ENCODE data around the gene ITGA5. TPM values are rescaled to one million over a fixed set of nuclear protein-coding genes. Genes with fewer than 3 reads are reported as not detected.

Gene ITGA5
- total RNA-seq, 1 donor from 2014 or later: 55.3 TPM

- Histone ChIP-seq H3K4me1 (peaks cover 55% of the 10 kb centered on the region), H3K27me3 (ENCODE audit: low read depth) (no peaks in the 10 kb centered on the region), H3K9me3 (replicated peaks) (no peaks in the 10 kb centered on the region), H3K36me3 (no peaks in the 10 kb centered on the region), H3K4me3 (peak overlapping the region; percentile 65), H3K27ac (replicated peaks) (peak overlapping the region; percentile 89)
- peak; percentile 84 for TF ChIP-seq CTCF (IDR thresholded peaks at IDR 0.05; ENCODE audit: borderline replicate concordance)
- DNase-seq: peak; percentile 90
- intact Hi-C loops (cut with micrococcal nuclease): loop anchor here (10.0 kb wide), 1 partner anchor 114 kb away; no protein-coding TSS in a partner anchor
These were observed 50.1 kb downstream of the ITGA5 start for GRCh38 chr12:54368709-54369596.

- Histone ChIP-seq H3K4me1 (peaks cover 48% of the 10 kb centered on the region), H3K27me3 (ENCODE audit: low read depth) (no peaks in the 10 kb centered on the region), H3K36me3 (no peaks in the 10 kb centered on the region), H3K9me3 (replicated peaks) (no peaks in the 10 kb centered on the region), H3K4me3 (peak overlapping the region; percentile 65), H3K27ac (replicated peaks) (peak overlapping the region; percentile 89)
- no peak for TF ChIP-seq CTCF (IDR thresholded peaks at IDR 0.05; ENCODE audit: borderline replicate concordance)
- DNase-seq: no peak
- intact Hi-C loops (cut with micrococcal nuclease): loop anchor here (10.0 kb wide), 1 partner anchor 113 kb away; no protein-coding TSS in a partner anchor
These were observed 50.9 kb downstream of the ITGA5 start for GRCh38 chr12:54368025-54368708.

- intact Hi-C loops (cut with micrococcal nuclease): loop anchor here (10.0 kb wide), 1 partner anchor 110 kb away; no protein-coding TSS in a partner anchor
- H3K4me3 ChIP-seq: no peak within 1 kb of the TSS
- H3K27me3 ChIP-seq (ENCODE audit: low read depth): no peaks in the 10 kb centered on the region
- no peak within 1 kb of the TSS for H3K27ac ChIP-seq (replicated peaks)
- peaks cover 30% of the 10 kb centered on the region for H3K4me1 ChIP-seq
- no peak for DNase-seq
- no peaks in the 10 kb centered on the region for H3K9me3 ChIP-seq (replicated peaks)
- TF ChIP-seq CTCF (IDR thresholded peaks at IDR 0.05; ENCODE audit: borderline replicate concordance): no peak
- no peaks in the 10 kb centered on the region for H3K36me3 ChIP-seq
These were observed 54.7 kb downstream of the ITGA5 start, which contains the start of gene GPR84 for GRCh38 chr12:54364413-54364812. Gene GPR84, minus strand, starts transcription at chr12:54364486. Its CDS starts 635 bp downstream, at chr12:54363851.

- Histone ChIP-seq H3K27me3 (ENCODE audit: low read depth) (no peaks in the 10 kb centered on the region), H3K27ac (replicated peaks) (no peak overlapping the region), H3K9me3 (replicated peaks) (no peaks in the 10 kb centered on the region), H3K36me3 (no peaks in the 10 kb centered on the region), H3K4me1 (peaks cover 26% of the 10 kb centered on the region), H3K4me3 (no peak overlapping the region)
- intact Hi-C loops (cut with micrococcal nuclease): loop anchor here (10.0 kb wide), 1 partner anchor 109 kb away; no protein-coding TSS in a partner anchor
- TF ChIP-seq CTCF (IDR thresholded peaks at IDR 0.05; ENCODE audit: borderline replicate concordance): no peak
- DNase-seq: no peak
These were observed 55.4 kb downstream of the ITGA5 start for GRCh38 chr12:54363618-54364017.

- intact Hi-C loops (cut with micrococcal nuclease): loop anchor here (10.0 kb wide), 1 partner anchor 108 kb away; no protein-coding TSS in a partner anchor
- no peak for TF ChIP-seq CTCF (IDR thresholded peaks at IDR 0.05; ENCODE audit: borderline replicate concordance)
- H3K27me3 ChIP-seq (ENCODE audit: low read depth): no peaks in the 10 kb centered on the region
- H3K4me1 ChIP-seq: peaks cover 26% of the 10 kb centered on the region
- DNase-seq: no peak
- H3K27ac ChIP-seq (replicated peaks): no peak overlapping the region
- no peak overlapping the region for H3K4me3 ChIP-seq
- no peaks in the 10 kb centered on the region for H3K36me3 ChIP-seq
- no peaks in the 10 kb centered on the region for H3K9me3 ChIP-seq (replicated peaks)
These were observed 56.0 kb downstream of the ITGA5 start for GRCh38 chr12:54363047-54363446.

Data from left ventricle myocardium inferior (tissue), 1 donor.